ENCODE data around the gene RDH16. TPM values are rescaled to one million over a fixed set of nuclear protein-coding genes. Genes with fewer than 3 reads are reported as not detected.
"Not testable (repeated sequence)": the region's sequence is repeated elsewhere in the genome, so short reads cannot be mapped to it uniquely, and the experiment has no call there.

RDH16 gene
- total and polyA plus RNA-seq, 8 donors = 0.08 to 0.84 (median 0.31) TPM

- TF ChIP-seq CTCF (IDR thresholded peaks at IDR 0.05) = no peak
- FAIRE-seq (no peak), DNase-seq (no peak), ATAC-seq (no peak)
- Histone ChIP-seq H3K27me3 (no peaks in the 10 kb centered on the region), H3K27ac (no peak overlapping the region), H3K4me1 (no peaks in the 10 kb centered on the region), H3K36me3 (no peaks in the 10 kb centered on the region), H3K4me3 (no peak overlapping the region), H3K9me3 (no peaks in the 10 kb centered on the region)
- intact Hi-C loops (cut with DNase I) = no loop called here
- WGBS, 2 donors = 84 to 87% methylated on average over 4 of the region's 4 CpGs
These were observed 41.0 kb downstream of the RDH16 start for GRCh38 chr12:56916296-56916995.

DNA sequence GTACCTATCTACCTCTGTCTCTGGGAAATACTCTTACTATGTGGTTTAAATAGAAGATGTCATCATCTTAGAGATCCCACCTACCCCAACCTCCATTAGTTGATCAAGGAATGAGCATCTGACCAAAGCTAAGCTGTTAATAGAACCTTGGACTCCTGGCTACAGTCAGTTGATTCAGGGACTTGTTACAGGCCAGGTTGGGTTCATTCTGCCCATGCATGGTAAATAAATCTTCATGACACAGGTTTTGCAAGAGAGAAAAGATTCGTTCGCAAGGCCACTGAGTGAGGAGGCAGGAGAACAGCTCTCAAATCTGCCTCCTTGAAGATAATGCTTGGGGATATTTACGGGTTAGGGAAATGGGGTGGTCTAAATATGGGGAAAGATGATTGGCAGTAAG lies 42.7 kb downstream of the RDH16 start:
- ATAC-seq = no peak
- WGBS, 2 donors = 67 to 83% methylated on average over 3 of the region's 3 CpGs
- no peaks in the 10 kb centered on the region for H3K9me3 ChIP-seq
- intact Hi-C loops (cut with DNase I) = no loop called here
- no peak overlapping the region for H3K4me3 ChIP-seq
- no peak for DNase-seq
- no peaks in the 10 kb centered on the region for H3K36me3 ChIP-seq
- no peaks in the 10 kb centered on the region for H3K4me1 ChIP-seq
- H3K27ac ChIP-seq = no peak overlapping the region
- no peak for FAIRE-seq
- TF ChIP-seq CTCF (IDR thresholded peaks at IDR 0.05) = no peak
- H3K27me3 ChIP-seq = no peaks in the 10 kb centered on the region

- no peak overlapping the region for H3K27ac ChIP-seq
- intact Hi-C loops (cut with DNase I) = no loop called here
- H3K36me3 ChIP-seq = no peaks in the 10 kb centered on the region
- no peak for ATAC-seq
- no peaks in the 10 kb centered on the region for H3K4me1 ChIP-seq
- peak; percentile 99 for FAIRE-seq
- H3K9me3 ChIP-seq = no peaks in the 10 kb centered on the region
- H3K27me3 ChIP-seq = no peaks in the 10 kb centered on the region
- TF ChIP-seq CTCF (IDR thresholded peaks at IDR 0.05) = no peak
- DNase-seq = no peak
- H3K4me3 ChIP-seq = no peak overlapping the region
These were observed 43.2 kb downstream of the RDH16 start for GRCh38 chr12:56914256-56914655.

DNA sequence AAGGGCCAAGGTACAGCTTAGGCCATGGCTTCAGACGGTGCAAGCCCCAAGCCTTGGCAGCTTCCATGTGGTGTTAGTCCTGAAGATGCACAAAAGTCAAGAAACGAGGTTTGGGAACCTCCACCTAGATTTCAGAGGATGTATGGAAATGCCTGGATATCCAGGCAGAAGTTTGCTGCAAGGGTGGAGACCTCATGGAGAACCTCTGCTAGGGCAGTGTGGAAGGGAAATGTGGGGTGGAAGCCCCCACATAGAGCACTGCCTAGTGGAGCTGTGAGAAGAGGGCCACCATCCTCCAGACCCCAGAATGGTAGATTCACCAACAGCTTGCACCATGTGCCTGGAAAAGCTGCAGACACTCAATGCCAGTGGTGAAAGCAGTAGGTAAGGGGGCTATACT lies 48.0 kb downstream of the RDH16 start:
- H3K27ac ChIP-seq; H3K4me3 ChIP-seq; FAIRE-seq; H3K4me1 ChIP-seq; intact Hi-C loops (cut with DNase I); H3K9me3 ChIP-seq; H3K36me3 ChIP-seq; H3K27me3 ChIP-seq; DNase-seq; ATAC-seq: not testable (repeated sequence)
- 57 to 59% methylated on average over 2 of the region's 2 CpGs for WGBS, 2 donors

GRCh38 chr12:56908136-56908535 lies 49.3 kb downstream of the RDH16 start:
- TF ChIP-seq CTCF (IDR thresholded peaks at IDR 0.05) = no peak
- no peaks in the 10 kb centered on the region for H3K9me3 ChIP-seq

More at GRCh38 chr12:56908136-56908535, 49.3 kb downstream of the RDH16 start:
- ATAC-seq (no peak), DNase-seq (no peak), FAIRE-seq (no peak)
- intact Hi-C loops (cut with DNase I) = no loop called here
- Histone ChIP-seq H3K36me3 (no peaks in the 10 kb centered on the region), H3K27me3 (no peaks in the 10 kb centered on the region), H3K4me3 (no peak overlapping the region), H3K27ac (no peak overlapping the region), H3K4me1 (no peaks in the 10 kb centered on the region)
- WGBS, 2 donors = 79 to 82% methylated on average over 5 of the region's 5 CpGs

Measured in pancreas (tissue), 10 donors.